Neural progenitor cell (in vitro differentiated cells): ENCODE results near the gene SUB1.

Experiments
- CTCF ChIP-seq: fragments of 200-600 bp; sonication (generic); IDR thresholded peaks from 2 replicates; pipeline ENCODE4 v1.5.1; 2017; ENCODE audit warnings: antibody characterized with exemption, mild to moderate bottlenecking
- EZH2 ChIP-seq: fragments of 200-600 bp; sonication (generic); IDR thresholded peaks from 2 replicates; pipeline ENCODE4 v1.6.1; 2017; ENCODE audit warnings: antibody characterized with exemption, mild to moderate bottlenecking, moderate library complexity
- EZH2phosphoT487 ChIP-seq: fragments of 200-600 bp; sonication (generic); IDR thresholded peaks from 2 replicates; pipeline ENCODE4 v1.6.1; 2017; ENCODE audit warnings: antibody characterized with exemption

GRCh38 chr5:32595118-32595517, 9.8 kb downstream of the SUB1 start:
- no peak for TF ChIP-seq CTCF
- TF ChIP-seq EZH2 = no peak
- TF ChIP-seq EZH2phosphoT487 = no peak
